ENCODE data around the gene HBG1. TPM values are rescaled to one million over a fixed set of nuclear protein-coding genes. Genes with fewer than 3 reads are reported as not detected.

The HBG1 gene
- total and polyA plus RNA-seq, 2 of the 4 experiments (the other 2 are of a cell fraction), result not detected

GRCh38 chr11:5291207-5291838 lies 41.7 kb upstream of the HBG1 start:
- Histone ChIP-seq H3K27me3 (ENCODE audit: control insufficient read depth, insufficient read depth, low read length) (no peaks in the 10 kb centered on the region), H3K4me3 (ENCODE audit: insufficient read depth, low read depth, low read length) (no peak overlapping the region), H3K36me3 (ENCODE audit: control insufficient read depth, insufficient read depth, low read length) (no peaks in the 10 kb centered on the region), H4K8ac (ENCODE audit: low read depth in 2 of 2, low read length in 2 of 2) (peak overlapping the region; percentile 30 to 94; a peak in 3 of 4 replicates), H3K56ac (ENCODE audit: extremely low read depth, insufficient read depth, low read length) (no peak overlapping the region), H4K20me1 (ENCODE audit: insufficient read depth, low read length) (no peaks in the 10 kb centered on the region), H3K4ac (ENCODE audit: low read depth, low read length) (peak overlapping the region; percentile 47), H2AK9ac (replicated peaks; ENCODE audit: low read depth, low read length, poor library complexity) (no peak overlapping the region), H3K4me2 (ENCODE audit: low read depth, low read length) (no peak overlapping the region), H4K5ac (ENCODE audit: low read depth, low read length) (peak overlapping the region; percentile 42; the same call in 1 of the 2 replicates), H3K79me1 (ENCODE audit: low read depth in 1 of 2, low read length in 2 of 2) (no peaks in the 10 kb centered on the region), H3K9ac (ENCODE audit: low read depth, low read length) (peak overlapping the region; percentile 28; the same call in 1 of the 2 replicates), H4K91ac (ENCODE audit: insufficient read depth, low read depth, low read length) (peak overlapping the region; percentile 92), H2AK5ac (ENCODE audit: low read depth, low read length) (peak overlapping the region; percentile 86), H2BK120ac (ENCODE audit: low read depth, low read length) (peak overlapping the region; percentile 97), H2BK20ac (ENCODE audit: low read depth, low read length) (peak overlapping the region; percentile 98), H3K23ac (ENCODE audit: low read depth, low read length) (no peak overlapping the region), H3K14ac (replicated peaks; ENCODE audit: low read depth, low read length) (peak overlapping the region; percentile 86; the same call in 1 of the 2 replicates), H3K4me1 (ENCODE audit: control insufficient read depth, insufficient read depth, low read length) (peaks cover 10% of the 10 kb centered on the region; the same call in 1 of the 2 replicates), H2BK15ac (ENCODE audit: low read depth, low read length) (peak overlapping the region; percentile 69; the same call in 1 of the 3 replicates), H3K9me1 (ENCODE audit: insufficient read depth, low read length) (no peaks in the 10 kb centered on the region; the same call in 1 of the 2 replicates), H3K27ac (ENCODE audit: insufficient read depth, low read length) (no peak overlapping the region), H2BK5ac (ENCODE audit: low read depth, low read length, poor library complexity, severe bottlenecking) (peak overlapping the region; percentile 99), H3K18ac (ENCODE audit: low read depth, low read length) (peak overlapping the region; percentile 76; the same call in 1 of the 2 replicates), H2AFZ (replicated peaks; ENCODE audit: low read length, poor library complexity) (no peak overlapping the region), H3K9me3 (ENCODE audit: control insufficient read depth, insufficient read depth, low read length) (no peaks in the 10 kb centered on the region)
- ATAC-seq (ENCODE audit: low read depth) (peak; percentile 36; the same call in 1 of the 2 replicates), DNase-seq (peak; percentile 68)
- WGBS, 2 experiments (ENCODE audit: extremely low coverage in 2 of 2, insufficient read length in 1 of 2), result no CpG with 5 or more reads among the region's 1 CpG
- in situ Hi-C loops (cut with MboI; ENCODE audit: low sequenced_read_pairs) (no loop called here), dilution Hi-C loops (cut with HindIII; ENCODE audit: low sequenced_read_pairs, unreplicated experiment) (no loop called here), intact Hi-C loops (cut with micrococcal nuclease) (loop anchor here (1.0 to 2.0 kb wide), 2 partner anchors 77 to 87 kb away; no protein-coding TSS in a partner anchor)
- BruUV-seq (replicated peaks), result no TSS peak
- ChIA-PET POLR2A (ENCODE audit: unreplicated experiment) (no interaction called here), CTCF (interaction anchor here (0.6 to 2.1 kb wide), 6 partner anchors 9 to 89 kb away, joined by 3 to 5 read pairs (median 3); no protein-coding TSS in a partner anchor)
- TF ChIP-seq CEBPB (IDR thresholded peaks at IDR 0.05; ENCODE audit: low read depth, low read length), result no peak
- TF ChIP-seq CTCF (conservative IDR thresholded peaks at IDR 0.05; ENCODE audit: low read depth, low read length), result peak; percentile 63
- no peak for TF ChIP-seq MAFK (IDR thresholded peaks at IDR 0.05; ENCODE audit: low read depth, low read length)
- no peak for TF ChIP-seq RCOR1 (IDR thresholded peaks at IDR 0.05; ENCODE audit: insufficient replicate concordance, low read length)
- peak; percentile 74 for TF ChIP-seq RAD21 (IDR thresholded peaks at IDR 0.05; ENCODE audit: low read length)
- peak; percentile 61 for TF ChIP-seq SMC3 (IDR thresholded peaks at IDR 0.05; ENCODE audit: low read depth, low read length)
